AG04450 (cell line): ENCODE data around the gene CHD1L. TPM values are rescaled to one million over a fixed set of nuclear protein-coding genes. Genes with fewer than 3 reads are reported as not detected.
"Not testable (repeated sequence)": the region's sequence is repeated elsewhere in the genome, so short reads cannot be mapped to it uniquely, and the experiment has no call there.

ENCODE experiments used
- CTCF ChIA-PET: fragments of 300-600, 350-600 bp; formaldehyde crosslinking; extraction: SDS; loops from one replicate; lab custom pipeline; 2022; ENCODE audit warnings: antibody characterized with exemption, inconsistent platforms; lab: Charles Lee
- POLR2A ChIA-PET: fragments of 350-600 bp; formaldehyde crosslinking; extraction: SDS; loops from one replicate; lab custom pipeline; 2021; ENCODE audit warnings: antibody characterized with exemption, inconsistent platforms; lab: Yijun Ruan, JAX
- DNase-seq: peaks from one replicate; pipeline ENCODE4 v3.0.0-alpha.2; 2011; ENCODE audit warnings: low read depth, low spot score
- H3K27ac ChIP-seq: one replicate; pipeline ENCODE4 v1.5.1; 2012; ENCODE audit warnings: low read depth, low read length, control low read depth
- H3K27me3 ChIP-seq: one replicate; pipeline ENCODE4 v1.6.0; 2012; ENCODE audit warnings: low read length; ENCODE audit not compliant: control insufficient read depth, insufficient read depth
- H3K4me3 ChIP-seq: 2 replicates; pipeline ENCODE4 v1.5.1; 2011; ENCODE audit warnings: mild to moderate bottlenecking, low read depth, low read length, control low read depth
- H3K9me3 ChIP-seq: 2 replicates; pipeline ENCODE4 v1.5.1; 2012; ENCODE audit warnings: low read length; ENCODE audit not compliant: control insufficient read depth, insufficient read depth
- CTCF ChIP-seq: IDR thresholded peaks from 2 replicates; pipeline ENCODE4 v1.5.1; 2011; ENCODE audit warnings: low read depth, low read length, control low read depth, inconsistent platforms
- polyA plus RNA-seq: library from polyadenylated mRNA; depleted of rRNA; stranded (reverse); fragments of >200 nt; gene quantifications from 2 replicates; pipeline ENCODE4 v1.2.3, GENCODE V29; 2011

CHD1L gene
- polyA plus RNA-seq, 1 experiment = 40.1 TPM

GRCh38 chr1:147287133-147287865, 44.8 kb downstream of the CHD1L start:
- TF ChIP-seq CTCF = no peak
- no peak for DNase-seq
- Histone ChIP-seq H3K27me3 (no peaks in the 10 kb centered on the region), H3K9me3 (no peaks in the 10 kb centered on the region), H3K4me3 (no peak overlapping the region), H3K27ac (no peak overlapping the region)
- ChIA-PET CTCF (interaction anchor here (0.7 to 1.1 kb wide), 2 partner anchors 103 to 606 kb away, joined by 3 read pairs; no protein-coding TSS in a partner anchor), POLR2A (no interaction called here)

DNA sequence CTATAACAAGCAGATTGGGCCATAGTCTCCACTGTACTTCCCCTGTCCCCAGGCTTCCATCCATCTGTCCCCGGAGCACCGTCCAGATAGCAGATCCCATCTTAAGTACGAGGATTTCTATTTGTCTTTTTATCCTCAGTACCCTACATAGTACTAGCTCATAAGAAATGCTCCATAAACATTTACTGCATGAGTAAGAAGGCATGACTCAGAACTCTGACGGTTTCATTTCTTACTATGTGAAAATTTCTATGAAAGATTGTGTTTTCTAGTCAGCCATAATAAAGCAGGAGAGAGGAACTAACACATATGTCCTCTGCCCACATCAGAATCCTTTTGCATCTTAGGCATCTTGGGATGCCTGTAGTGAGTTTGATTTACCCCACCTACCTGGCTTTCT, 49.5 kb downstream of the CHD1L start:
- 0 out of 2 replicates have a peak, but pooled peaks cover 3% of the 10 kb centered on the region for H3K9me3 ChIP-seq
- H3K27ac ChIP-seq = peak overlapping the region; percentile 100
- DNase-seq = peak; percentile 61
- H3K4me3 ChIP-seq = no peak overlapping the region
- CTCF ChIA-PET = interaction anchor here (0.5 to 5.0 kb wide), 2 partner anchors 19 to 211 kb away, joined by 3 to 22 read pairs; no protein-coding TSS in a partner anchor
- POLR2A ChIA-PET = interaction anchor here (1.5 kb wide), 1 partner anchor 49 kb away, joined by 5 read pairs; no protein-coding TSS in a partner anchor
- no peak for TF ChIP-seq CTCF
- H3K27me3 ChIP-seq = no peaks in the 10 kb centered on the region

DNA sequence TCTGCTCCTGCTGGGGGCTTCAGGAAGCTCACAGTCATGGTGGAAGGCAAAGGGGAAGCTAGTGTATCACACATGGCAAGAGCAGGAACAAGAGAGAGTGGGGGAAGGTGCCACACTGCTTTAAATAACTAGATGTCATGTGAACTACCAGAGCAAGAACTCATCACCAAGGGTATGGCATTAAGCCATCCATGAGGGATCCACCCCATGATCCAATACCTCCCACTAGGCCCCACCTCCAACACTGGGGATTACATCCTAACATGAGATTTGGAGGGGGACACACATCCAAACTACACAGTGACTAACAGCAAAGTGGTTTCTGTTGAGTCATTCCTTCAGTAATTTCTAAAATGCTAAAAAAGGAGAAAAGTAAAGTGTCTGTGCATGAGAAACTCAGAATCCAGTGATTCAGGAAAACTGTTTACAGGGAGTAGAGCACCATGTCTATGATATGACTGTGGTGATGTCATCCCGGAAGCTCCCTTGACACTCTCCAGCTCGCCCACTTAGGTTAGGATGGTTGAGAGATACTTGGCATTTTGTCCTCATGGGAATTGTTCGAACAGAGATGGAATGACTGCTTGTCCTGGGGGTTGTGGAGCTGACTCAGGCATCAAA, 50.3 kb downstream of the CHD1L start:
- CTCF ChIA-PET = interaction anchor here (2.0 to 5.0 kb wide), 2 partner anchors 20 to 50 kb away, joined by 8 to 22 read pairs; partner anchors contain the start of gene CHD1L
- no peaks in the 10 kb centered on the region for H3K27me3 ChIP-seq
- POLR2A ChIA-PET = interaction anchor here (0.5 to 1.5 kb wide), 4 partner anchors 15 to 50 kb away, joined by 3 to 5 read pairs (median 3); no protein-coding TSS in a partner anchor
- no peak for TF ChIP-seq CTCF
- DNase-seq = peak; percentile 86
- 0 out of 2 replicates have a peak, but pooled peaks cover 3% of the 10 kb centered on the region for H3K9me3 ChIP-seq
- peak overlapping the region; percentile 100 for H3K27ac ChIP-seq
- no peak overlapping the region for H3K4me3 ChIP-seq

DNA sequence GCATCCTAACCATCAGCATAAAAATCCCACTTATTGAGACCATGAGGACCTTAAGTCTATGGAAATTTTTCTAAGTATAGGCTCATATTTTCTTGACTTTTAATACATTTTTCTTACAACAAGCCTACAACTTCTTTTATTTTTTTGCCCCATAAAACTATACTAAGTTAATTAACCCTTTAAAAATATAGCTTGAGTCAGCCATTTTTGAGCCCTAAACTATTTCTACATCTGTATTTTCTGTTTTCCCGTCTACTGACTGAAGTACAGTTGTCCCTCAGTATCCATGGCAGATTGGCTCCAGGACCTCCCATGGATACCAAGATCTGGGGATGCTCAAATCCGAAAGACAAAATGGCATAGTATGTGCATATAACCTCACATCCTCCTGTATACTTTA, 55.0 kb downstream of the CHD1L start:
- Histone ChIP-seq H3K27me3 (no peaks in the 10 kb centered on the region), H3K9me3 (peaks cover 16% of the 10 kb centered on the region), H3K4me3 (no peak overlapping the region), H3K27ac (no peak overlapping the region)
- CTCF ChIA-PET = interaction anchor here (1.6 kb wide), 1 partner anchor 93 kb away, joined by 3 read pairs; no protein-coding TSS in a partner anchor
- TF ChIP-seq CTCF = no peak
- POLR2A ChIA-PET = no interaction called here
- no peak for DNase-seq

DNA sequence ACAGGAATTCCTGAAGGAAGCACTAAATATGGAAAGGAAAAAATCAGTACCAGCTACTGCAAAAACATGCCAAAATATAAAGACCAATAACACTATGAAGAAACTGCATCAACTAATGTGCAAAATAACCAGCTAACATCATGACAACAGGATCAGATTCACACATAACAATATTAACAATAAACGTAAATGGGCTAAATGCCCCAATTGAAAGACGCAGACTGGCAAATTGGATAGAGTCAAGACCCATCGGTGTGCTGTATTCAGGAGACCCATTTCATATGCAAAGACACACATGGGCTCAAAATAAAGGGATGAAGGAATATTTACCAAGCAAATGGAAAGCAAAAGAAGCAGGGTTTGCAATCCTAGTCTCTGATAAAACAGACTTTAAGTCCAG, 63.3 kb downstream of the CHD1L start:
- H3K9me3 ChIP-seq, H3K27ac ChIP-seq, DNase-seq, CTCF ChIA-PET, H3K27me3 ChIP-seq, H3K4me3 ChIP-seq, POLR2A ChIA-PET: not testable (repeated sequence)
